Ovary (tissue), 9 donors: ENCODE results near the gene PDE4D. TPM values are rescaled to one million over a fixed set of nuclear protein-coding genes. Genes with fewer than 3 reads are reported as not detected.

Experiments used
- DNase-seq, 5 donors: peaks; one replicate each; pipeline ENCODE4 v3.0.0-alpha.2; 2019 to 2020
- H3K27ac ChIP-seq, 2 donors: fragments of 200-600 bp; one replicate each; pipeline versions ENCODE4 v1.5.1 to v1.8.0; 2019 to 2022
- H3K27me3 ChIP-seq: fragments of 200-600 bp; one replicate; pipeline ENCODE4 v1.8.0; 2022
- H3K36me3 ChIP-seq: fragments of 200-600 bp; sonication (generic); one replicate; pipeline ENCODE4 v1.5.1; 2019
- H3K4me1 ChIP-seq: one replicate; pipeline ENCODE4 v1.8.1; 2013; ENCODE audit warnings: mild to moderate bottlenecking, moderate library complexity; ENCODE audit not compliant: insufficient read depth
- H3K4me3 ChIP-seq: fragments of 200-600 bp; sonication (generic); one replicate; pipeline ENCODE4 v1.5.1; 2017
- H3K9me3 ChIP-seq, 2 donors: fragments of 200-600 bp in 1 of 2; sonication (generic) in 1 of 2; one replicate each; pipeline versions ENCODE4 v1.5.1 to v1.8.1; 2013 to 2019; ENCODE audit warnings: mild to moderate bottlenecking in 1 of 2, moderate library complexity in 1 of 2
- CTCF ChIP-seq, 3 donors: fragments of 450-650 bp in 2 of 3; fragments of 200-600 bp in 1 of 3; IDR thresholded peaks; one replicate each; pipeline versions ENCODE4 v1.5.1 to v1.8.0; 2016 to 2022; ENCODE audit warnings: antibody characterized with exemption in 3 of 3, mild to moderate bottlenecking in 1 of 3
- EP300 ChIP-seq: sonication (generic); formaldehyde crosslinking; IDR thresholded peaks from one replicate; pipeline ENCODE4 v1.6.1; 2017; ENCODE audit warnings: antibody characterized with exemption
- POLR2A ChIP-seq: fragments of 450-650 bp; IDR thresholded peaks from one replicate; pipeline ENCODE4 v1.6.1; 2017; ENCODE audit warnings: antibody characterized with exemption, mild to moderate bottlenecking, moderate library complexity
- WGBS, 3 donors: extraction: QIAGEN DNeasy Blood & Tissue Kit in 1 of 3; methylation state at CpG; one replicate each; pipeline versions ENCODE4 v1.1.5 to v1.1.7; 2013 to 2017; 5-methylcytosine and 5-hydroxymethylcytosine counted together
- intact Hi-C, 4 donors: fragments of 100-400 bp; cut with DNase I; formaldehyde crosslinking; loops; one replicate each; pipeline versions ENCODE4 v1.11.0 to v1.15.1; 2022 to 2023
- polyA plus RNA-seq, 2 donors: library from polyadenylated mRNA; stranded (reverse); fragments of 200-250 nt in 1 of 2; fragments of 350-450 nt in 1 of 2; fragmentation: Illumina TruSeq in 1 of 2; extraction: RNeasy Lipid Tissue Mini Kit (QIAGEN cat#74804) in 1 of 2; gene quantifications; one replicate each; pipeline ENCODE4 v1.2.3, GENCODE V29; 2013 to 2014
- total RNA-seq, 7 donors: library from RNA; depleted of rRNA in 2 of 7; stranded (reverse); fragments of >200 nt in 2 of 7; fragmentation: NEBNext Ultra II Directional in 3 of 7; extraction: Animal tissue kit (Norgen Biotek cat#: 25700) in 3 of 7; gene quantifications; one replicate each; pipeline versions ENCODE4 v1.1.0 to v1.2.4, GENCODE V29; 2016 to 2023
- donor health status: DM: no; HTN: no; CAD: no; lungs with moderate emphysema.
- donor health status: DM: no; HTN: no; CAD: no.
- donor health status: Bipolar disorder and iron deficiency.
- donor health status: DM: yes; HTN: yes; CAD: no.
- donor health status: DM: no; HTN: no; CAD: no.
- donor health status: DM: yes; HTN: yes; CAD: no.

The PDE4D gene
- total and polyA plus RNA-seq, 9 donors, result 1.3 to 67.6 (median 8.4) TPM

- Histone ChIP-seq H3K9me3 (no peaks in the 10 kb centered on the region), H3K4me1 (no peaks in the 10 kb centered on the region), H3K4me3 (no peak overlapping the region), H3K36me3 (no peaks in the 10 kb centered on the region), H3K27me3 (no peaks in the 10 kb centered on the region), H3K27ac (no peak overlapping the region)
- no peak for DNase-seq
- intact Hi-C loops, result no loop called here
- 89 to 95% (median 89%) methylated on average over 2 of the region's 2 CpGs for WGBS, 3 donors
- TF ChIP-seq POLR2A, result no peak
- no peak for TF ChIP-seq CTCF (IDR thresholded peaks at IDR 0.05)
- no peak for TF ChIP-seq EP300
Observed at GRCh38 chr5:59729820-59730219, 163.7 kb downstream of the PDE4D start.

- H3K9me3 ChIP-seq, result no peaks in the 10 kb centered on the region
- WGBS, 3 donors, result 88 to 90% (median 90%) methylated on average over 3 of the region's 3 CpGs
- no peaks in the 10 kb centered on the region for H3K36me3 ChIP-seq
- TF ChIP-seq EP300 (no peak), POLR2A (no peak), CTCF (IDR thresholded peaks at IDR 0.05) (no peak)
- no peaks in the 10 kb centered on the region for H3K27me3 ChIP-seq
- intact Hi-C loops, result no loop called here
- H3K4me3 ChIP-seq, result no peak overlapping the region
- DNase-seq, result no peak
- no peak overlapping the region for H3K27ac ChIP-seq
- no peaks in the 10 kb centered on the region for H3K4me1 ChIP-seq
Observed at GRCh38 chr5:59729357-59729756, 164.2 kb downstream of the PDE4D start.

GRCh38 chr5:59728356-59728755 lies 165.2 kb downstream of the PDE4D start:
- intact Hi-C loops, result no loop called here
- DNase-seq, result no peak
- no peaks in the 10 kb centered on the region for H3K36me3 ChIP-seq
- TF ChIP-seq POLR2A, result no peak
- TF ChIP-seq CTCF (IDR thresholded peaks at IDR 0.05), result no peak
- no peak for TF ChIP-seq EP300
- no peaks in the 10 kb centered on the region for H3K27me3 ChIP-seq
- no peak overlapping the region for H3K4me3 ChIP-seq
- no peaks in the 10 kb centered on the region for H3K9me3 ChIP-seq
- H3K27ac ChIP-seq, result no peak overlapping the region
- WGBS, 3 donors, result 29 to 46% (median 32%) methylated on average over 1 of the region's 1 CpG
- H3K4me1 ChIP-seq, result no peaks in the 10 kb centered on the region

- H3K27ac ChIP-seq, result no peak overlapping the region
- H3K4me1 ChIP-seq, result no peaks in the 10 kb centered on the region
- no peaks in the 10 kb centered on the region for H3K9me3 ChIP-seq
- H3K4me3 ChIP-seq, result no peak overlapping the region
- intact Hi-C loops, result no loop called here
- DNase-seq, result no peak
- no peak for TF ChIP-seq EP300
- TF ChIP-seq POLR2A, result no peak
- TF ChIP-seq CTCF (IDR thresholded peaks at IDR 0.05), result no peak
- no peaks in the 10 kb centered on the region for H3K27me3 ChIP-seq
- no peaks in the 10 kb centered on the region for H3K36me3 ChIP-seq
- 20 to 55% (median 29%) methylated on average over 2 of the region's 2 CpGs for WGBS, 3 donors
Observed at GRCh38 chr5:59727186-59727585, 166.3 kb downstream of the PDE4D start.

GRCh38 chr5:59725392-59725767 lies 168.1 kb downstream of the PDE4D start:
- Histone ChIP-seq H3K4me1 (no peaks in the 10 kb centered on the region), H3K4me3 (no peak overlapping the region), H3K9me3 (no peaks in the 10 kb centered on the region), H3K27ac (no peak overlapping the region), H3K27me3 (no peaks in the 10 kb centered on the region), H3K36me3 (no peaks in the 10 kb centered on the region)
- TF ChIP-seq CTCF (IDR thresholded peaks at IDR 0.05), result no peak
- 38 to 64% (median 49%) methylated on average over 1 of the region's 1 CpG for WGBS, 3 donors
- intact Hi-C loops, result no loop called here
- DNase-seq, result no peak
